ENCODE data around the gene NOS3.

NOS3 gene

DNA sequence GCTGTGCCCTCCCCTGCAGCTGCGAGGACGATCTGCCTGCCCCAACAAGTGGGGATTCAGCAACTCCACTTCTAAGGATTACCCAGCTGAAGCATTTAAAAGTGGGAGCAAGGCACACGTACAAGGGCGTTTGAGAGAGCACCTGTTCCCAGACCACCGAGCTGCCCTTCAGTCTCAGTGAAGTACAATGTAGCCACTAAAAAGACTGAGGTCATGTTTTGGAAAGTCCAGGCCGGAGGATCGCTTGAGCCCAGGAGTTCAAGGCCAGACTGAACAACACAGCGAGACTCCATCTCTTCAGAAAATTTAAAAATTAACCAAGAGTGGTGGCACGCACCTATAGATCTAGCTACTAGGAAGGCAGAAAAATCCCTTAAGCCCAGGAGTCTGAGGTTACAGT is 14.7 kb downstream of the NOS3 start:
- H3K79me2 ChIP-seq (ENCODE audit: control insufficient read depth, insufficient read depth, low read length) = no peaks in the 10 kb centered on the region
- no peak overlapping the region for H3K23ac ChIP-seq (ENCODE audit: low read length)
- no peak overlapping the region for H3K4ac ChIP-seq (ENCODE audit: low read depth, low read length)
- H2BK15ac ChIP-seq (replicated peaks; ENCODE audit: low read depth) = no peak overlapping the region
- DNase-seq = no peak
- no peak overlapping the region for H3K9ac ChIP-seq (ENCODE audit: low read length)
- H3K18ac ChIP-seq (ENCODE audit: low read length) = no peak overlapping the region
- peaks cover 16% of the 10 kb centered on the region for H3K4me1 ChIP-seq (ENCODE audit: control insufficient read depth, low read depth, low read length)
- no peak overlapping the region for H2BK120ac ChIP-seq (ENCODE audit: low read depth, low read length)
- no peak overlapping the region for H3K4me2 ChIP-seq (ENCODE audit: low read length)
- no peak overlapping the region for H3K56ac ChIP-seq (ENCODE audit: low read length)
- H2BK5ac ChIP-seq (ENCODE audit: low read length) = no peak overlapping the region
- no peak overlapping the region for H2AK5ac ChIP-seq (ENCODE audit: low read length)
- H4K5ac ChIP-seq (ENCODE audit: low read length) = no peak overlapping the region
- H3K4me3 ChIP-seq (ENCODE audit: low read length) = no peak overlapping the region
- no peaks in the 10 kb centered on the region for H3K27me3 ChIP-seq (ENCODE audit: insufficient read depth, low read length, poor library complexity)
- H3K36me3 ChIP-seq (ENCODE audit: control insufficient read depth, insufficient read depth, low read length) = no peaks in the 10 kb centered on the region
- no CpG with 5 or more reads among the region's 9 CpGs for WGBS (ENCODE audit: extremely low coverage, insufficient coverage, low lambda C conversion rate)
- H3K79me1 ChIP-seq (ENCODE audit: low read length) = no peaks in the 10 kb centered on the region
- H4K8ac ChIP-seq (ENCODE audit: low read depth, low read length) = no peak overlapping the region
- H3K27ac ChIP-seq (ENCODE audit: low read depth, low read length) = no peak overlapping the region

- Histone ChIP-seq H4K5ac (ENCODE audit: low read length) (no peak overlapping the region), H2BK5ac (ENCODE audit: low read length) (no peak overlapping the region), H3K4ac (ENCODE audit: low read depth, low read length) (no peak overlapping the region), H3K79me2 (ENCODE audit: control insufficient read depth, insufficient read depth, low read length) (no peaks in the 10 kb centered on the region), H2AK5ac (ENCODE audit: low read length) (no peak overlapping the region), H3K4me3 (ENCODE audit: low read length) (no peak overlapping the region), H2BK15ac (replicated peaks; ENCODE audit: low read depth) (no peak overlapping the region), H3K23ac (ENCODE audit: low read length) (no peak overlapping the region), H3K4me1 (ENCODE audit: control insufficient read depth, low read depth, low read length) (peaks cover 17% of the 10 kb centered on the region), H3K27me3 (ENCODE audit: insufficient read depth, low read length, poor library complexity) (no peaks in the 10 kb centered on the region), H3K18ac (ENCODE audit: low read length) (no peak overlapping the region), H3K27ac (ENCODE audit: low read depth, low read length) (no peak overlapping the region), H4K8ac (ENCODE audit: low read depth, low read length) (no peak overlapping the region), H3K36me3 (ENCODE audit: control insufficient read depth, insufficient read depth, low read length) (no peaks in the 10 kb centered on the region), H2BK120ac (ENCODE audit: low read depth, low read length) (no peak overlapping the region), H3K4me2 (ENCODE audit: low read length) (no peak overlapping the region), H3K9ac (ENCODE audit: low read length) (peak overlapping the region; percentile 57), H3K79me1 (ENCODE audit: low read length) (no peaks in the 10 kb centered on the region), H3K56ac (ENCODE audit: low read length) (peak overlapping the region; percentile 81)
- no CpG with 5 or more reads among the region's 23 CpGs for WGBS (ENCODE audit: extremely low coverage, insufficient coverage, low lambda C conversion rate)
- no peak for DNase-seq
Observed at GRCh38 chr7:151006590-151007300, 15.9 kb downstream of the NOS3 start.

GRCh38 chr7:151007469-151007898 is 16.7 kb downstream of the NOS3 start:
- Histone ChIP-seq H3K79me1 (ENCODE audit: low read length) (no peaks in the 10 kb centered on the region), H3K23ac (ENCODE audit: low read length) (peak overlapping the region; percentile 73), H2AK5ac (ENCODE audit: low read length) (peak overlapping the region; percentile 88), H3K4me2 (ENCODE audit: low read length) (no peak overlapping the region), H3K56ac (ENCODE audit: low read length) (peak overlapping the region; percentile 81), H2BK5ac (ENCODE audit: low read length) (peak overlapping the region; percentile 90), H4K8ac (ENCODE audit: low read depth, low read length) (no peak overlapping the region), H3K4ac (ENCODE audit: low read depth, low read length) (no peak overlapping the region), H3K9ac (ENCODE audit: low read length) (peak overlapping the region; percentile 57), H3K79me2 (ENCODE audit: control insufficient read depth, insufficient read depth, low read length) (no peaks in the 10 kb centered on the region), H3K4me1 (ENCODE audit: control insufficient read depth, low read depth, low read length) (peaks cover 17% of the 10 kb centered on the region), H3K36me3 (ENCODE audit: control insufficient read depth, insufficient read depth, low read length) (no peaks in the 10 kb centered on the region), H4K5ac (ENCODE audit: low read length) (no peak overlapping the region), H2BK15ac (replicated peaks; ENCODE audit: low read depth) (no peak overlapping the region), H3K18ac (ENCODE audit: low read length) (no peak overlapping the region), H3K4me3 (ENCODE audit: low read length) (no peak overlapping the region), H3K27ac (ENCODE audit: low read depth, low read length) (peak overlapping the region; percentile 25), H2BK120ac (ENCODE audit: low read depth, low read length) (no peak overlapping the region), H3K27me3 (ENCODE audit: insufficient read depth, low read length, poor library complexity) (no peaks in the 10 kb centered on the region)
- WGBS (ENCODE audit: extremely low coverage, insufficient coverage, low lambda C conversion rate) = no CpG with 5 or more reads among the region's 7 CpGs
- no peak for DNase-seq

GRCh38 chr7:151008143-151008510 is 17.3 kb downstream of the NOS3 start:
- Histone ChIP-seq H3K79me2 (ENCODE audit: control insufficient read depth, insufficient read depth, low read length) (no peaks in the 10 kb centered on the region), H3K56ac (ENCODE audit: low read length) (peak overlapping the region; percentile 40), H3K23ac (ENCODE audit: low read length) (no peak overlapping the region), H3K4me2 (ENCODE audit: low read length) (no peak overlapping the region), H3K9ac (ENCODE audit: low read length) (no peak overlapping the region), H3K4me3 (ENCODE audit: low read length) (no peak overlapping the region), H2BK120ac (ENCODE audit: low read depth, low read length) (no peak overlapping the region), H3K27me3 (ENCODE audit: insufficient read depth, low read length, poor library complexity) (no peaks in the 10 kb centered on the region), H4K5ac (ENCODE audit: low read length) (no peak overlapping the region), H3K79me1 (ENCODE audit: low read length) (no peaks in the 10 kb centered on the region), H2BK15ac (replicated peaks; ENCODE audit: low read depth) (no peak overlapping the region), H3K27ac (ENCODE audit: low read depth, low read length) (no peak overlapping the region), H2AK5ac (ENCODE audit: low read length) (no peak overlapping the region), H3K4ac (ENCODE audit: low read depth, low read length) (no peak overlapping the region), H3K4me1 (ENCODE audit: control insufficient read depth, low read depth, low read length) (peaks cover 17% of the 10 kb centered on the region), H4K8ac (ENCODE audit: low read depth, low read length) (no peak overlapping the region), H3K36me3 (ENCODE audit: control insufficient read depth, insufficient read depth, low read length) (no peaks in the 10 kb centered on the region), H2BK5ac (ENCODE audit: low read length) (no peak overlapping the region), H3K18ac (ENCODE audit: low read length) (no peak overlapping the region)
- no CpG with 5 or more reads among the region's 11 CpGs for WGBS (ENCODE audit: extremely low coverage, insufficient coverage, low lambda C conversion rate)
- peak; percentile 90 for DNase-seq

GRCh38 chr7:151008511-151009323 is 17.9 kb downstream of the NOS3 start:
- no peak overlapping the region for H3K4me3 ChIP-seq (ENCODE audit: low read length)
- no peak overlapping the region for H3K4me2 ChIP-seq (ENCODE audit: low read length)
- no peak overlapping the region for H2AK5ac ChIP-seq (ENCODE audit: low read length)
- H3K27me3 ChIP-seq (ENCODE audit: insufficient read depth, low read length, poor library complexity) = no peaks in the 10 kb centered on the region
- no peak overlapping the region for H3K27ac ChIP-seq (ENCODE audit: low read depth, low read length)
- H3K4ac ChIP-seq (ENCODE audit: low read depth, low read length) = peak overlapping the region; percentile 74
- no peak overlapping the region for H2BK5ac ChIP-seq (ENCODE audit: low read length)
- no CpG with 5 or more reads among the region's 40 CpGs for WGBS (ENCODE audit: extremely low coverage, insufficient coverage, low lambda C conversion rate)
- H3K36me3 ChIP-seq (ENCODE audit: control insufficient read depth, insufficient read depth, low read length) = no peaks in the 10 kb centered on the region
- H4K8ac ChIP-seq (ENCODE audit: low read depth, low read length) = no peak overlapping the region
- H3K9ac ChIP-seq (ENCODE audit: low read length) = peak overlapping the region; percentile 52
- no peaks in the 10 kb centered on the region for H3K79me2 ChIP-seq (ENCODE audit: control insufficient read depth, insufficient read depth, low read length)
- DNase-seq = peak; percentile 90
- no peak overlapping the region for H4K5ac ChIP-seq (ENCODE audit: low read length)
- H3K56ac ChIP-seq (ENCODE audit: low read length) = peak overlapping the region; percentile 89
- no peaks in the 10 kb centered on the region for H3K79me1 ChIP-seq (ENCODE audit: low read length)
- H2BK15ac ChIP-seq (replicated peaks; ENCODE audit: low read depth) = no peak overlapping the region
- H2BK120ac ChIP-seq (ENCODE audit: low read depth, low read length) = no peak overlapping the region
- H3K18ac ChIP-seq (ENCODE audit: low read length) = no peak overlapping the region
- peaks cover 17% of the 10 kb centered on the region for H3K4me1 ChIP-seq (ENCODE audit: control insufficient read depth, low read depth, low read length)
- H3K23ac ChIP-seq (ENCODE audit: low read length) = no peak overlapping the region
